ENCODE data around the gene HTRA3. TPM values are rescaled to one million over a fixed set of nuclear protein-coding genes. Genes with fewer than 3 reads are reported as not detected.
A peak's percentile ranks its signal among the peaks of the same experiment; 100 is the strongest.

Gene HTRA3
- total RNA-seq, 1 donor from 2014 or later = not detected

DNA sequence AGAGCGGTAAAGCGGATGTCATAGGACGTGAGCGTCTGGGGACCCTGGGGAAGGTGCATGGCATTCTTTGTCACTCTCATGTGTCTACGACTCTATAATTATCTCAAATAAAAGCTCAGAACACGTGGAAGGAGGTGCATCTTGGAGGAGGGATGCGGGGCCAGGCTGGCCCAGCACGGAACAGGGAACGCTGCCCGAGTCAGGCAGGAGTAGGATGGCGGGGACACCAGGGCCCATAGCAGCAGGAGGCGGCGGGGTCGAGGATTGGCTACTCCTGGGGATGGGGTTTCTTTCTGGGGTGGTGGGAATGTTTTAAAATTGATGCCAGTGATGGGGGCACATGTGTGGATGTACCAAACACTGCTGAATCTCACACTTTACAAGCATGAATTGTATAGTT lies 5.4 kb upstream of the HTRA3 start:
- TF ChIP-seq, protein P1, sequence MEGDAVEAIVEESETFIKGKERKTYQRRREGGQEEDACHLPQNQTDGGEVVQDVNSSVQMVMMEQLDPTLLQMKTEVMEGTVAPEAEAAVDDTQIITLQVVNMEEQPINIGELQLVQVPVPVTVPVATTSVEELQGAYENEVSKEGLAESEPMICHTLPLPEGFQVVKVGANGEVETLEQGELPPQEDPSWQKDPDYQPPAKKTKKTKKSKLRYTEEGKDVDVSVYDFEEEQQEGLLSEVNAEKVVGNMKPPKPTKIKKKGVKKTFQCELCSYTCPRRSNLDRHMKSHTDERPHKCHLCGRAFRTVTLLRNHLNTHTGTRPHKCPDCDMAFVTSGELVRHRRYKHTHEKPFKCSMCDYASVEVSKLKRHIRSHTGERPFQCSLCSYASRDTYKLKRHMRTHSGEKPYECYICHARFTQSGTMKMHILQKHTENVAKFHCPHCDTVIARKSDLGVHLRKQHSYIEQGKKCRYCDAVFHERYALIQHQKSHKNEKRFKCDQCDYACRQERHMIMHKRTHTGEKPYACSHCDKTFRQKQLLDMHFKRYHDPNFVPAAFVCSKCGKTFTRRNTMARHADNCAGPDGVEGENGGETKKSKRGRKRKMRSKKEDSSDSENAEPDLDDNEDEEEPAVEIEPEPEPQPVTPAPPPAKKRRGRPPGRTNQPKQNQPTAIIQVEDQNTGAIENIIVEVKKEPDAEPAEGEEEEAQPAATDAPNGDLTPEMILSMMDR (IDR thresholded peaks at IDR 0.05) = no peak
- peaks cover 27% of the 10 kb centered on the region for H3K27me3 Mint-ChIP-seq
- ATAC-seq (ENCODE audit: low read depth) (no peak), DNase-seq (no peak)
- ChIA-PET CTCF (no interaction called here), POLR2A (no interaction called here)
- intact Hi-C loops (cut with micrococcal nuclease) = no loop called here
- H3K4me3 Mint-ChIP-seq = no peak overlapping the region
- H3K36me3 Mint-ChIP-seq (ENCODE audit: low read depth) = no peaks in the 10 kb centered on the region
- H3K4me1 Mint-ChIP-seq = no peaks in the 10 kb centered on the region
- H3K9me3 Mint-ChIP-seq = no peaks in the 10 kb centered on the region
- no peak overlapping the region for H3K27ac Mint-ChIP-seq

DNA sequence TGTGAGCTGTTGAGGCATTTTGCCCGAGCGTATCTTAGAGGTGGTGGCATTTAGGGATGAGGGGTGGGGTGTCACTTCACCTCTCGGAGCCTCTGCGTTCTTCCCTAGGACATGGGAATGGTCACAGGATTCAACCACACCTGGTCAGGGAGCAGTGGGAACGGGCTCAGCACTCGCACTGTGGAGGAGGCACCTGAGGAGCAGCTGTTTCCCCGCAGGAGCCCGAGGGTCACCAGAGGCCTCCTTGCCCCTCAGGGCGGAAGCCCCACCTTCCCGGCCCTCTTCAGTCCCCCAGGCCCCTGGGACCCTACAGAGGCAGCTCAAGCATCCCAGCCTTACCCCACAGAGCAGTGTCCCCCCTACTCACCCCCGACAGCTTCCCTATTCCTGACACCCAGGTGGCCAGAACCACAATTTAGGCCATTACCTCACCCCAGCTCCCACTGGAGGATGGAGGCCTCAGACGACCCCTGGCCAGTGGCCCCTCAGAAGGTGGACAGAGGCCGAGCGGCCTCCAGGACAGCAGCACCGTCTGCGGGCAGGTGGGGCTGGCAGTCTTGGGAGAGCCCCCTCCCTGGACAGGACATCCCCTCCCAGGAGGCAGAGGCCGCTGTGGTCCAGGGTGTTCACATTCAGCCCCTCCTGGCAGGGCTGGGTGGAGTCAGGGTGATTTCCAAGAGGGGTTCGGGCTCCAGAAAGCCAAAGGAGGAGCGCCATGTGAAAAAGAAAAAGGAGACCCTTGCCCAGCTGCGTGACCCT lies 4.2 kb upstream of the HTRA3 start:
- DNase-seq (no peak), ATAC-seq (ENCODE audit: low read depth) (no peak)
- intact Hi-C loops (cut with micrococcal nuclease) = no loop called here
- POLR2A ChIA-PET = no interaction called here
- CTCF ChIA-PET = no interaction called here
- Mint-ChIP-seq H3K4me1 (no peaks in the 10 kb centered on the region), H3K27me3 (peaks cover 24% of the 10 kb centered on the region), H3K9me3 (no peaks in the 10 kb centered on the region), H3K36me3 (ENCODE audit: low read depth) (no peaks in the 10 kb centered on the region), H3K27ac (no peak overlapping the region), H3K4me3 (no peak overlapping the region)
- TF ChIP-seq, protein P1 (IDR thresholded peaks at IDR 0.05) = no peak

DNA sequence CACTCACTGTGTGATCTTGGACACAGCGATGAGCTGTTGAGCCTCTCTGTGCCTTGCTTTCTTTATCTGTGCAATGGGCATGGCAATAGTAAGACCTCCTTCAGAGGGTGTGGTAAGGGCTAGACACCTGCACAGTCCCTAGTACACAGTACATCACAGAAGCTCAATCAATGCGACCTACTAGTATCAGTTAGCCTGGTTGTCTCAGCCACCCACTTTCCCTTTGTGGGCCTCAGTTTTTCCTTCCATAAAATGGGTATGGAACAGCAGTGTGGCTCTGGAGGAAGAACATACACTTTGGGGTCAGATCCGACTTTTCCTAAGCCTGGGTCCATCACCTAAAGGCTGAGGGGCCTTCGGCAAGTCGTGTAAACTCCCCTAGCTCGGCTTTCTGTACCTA lies 3.5 kb upstream of the HTRA3 start:
- Mint-ChIP-seq H3K27ac (no peak overlapping the region), H3K9me3 (no peaks in the 10 kb centered on the region)
- TF ChIP-seq, protein P1 (IDR thresholded peaks at IDR 0.05) = no peak

DNA sequence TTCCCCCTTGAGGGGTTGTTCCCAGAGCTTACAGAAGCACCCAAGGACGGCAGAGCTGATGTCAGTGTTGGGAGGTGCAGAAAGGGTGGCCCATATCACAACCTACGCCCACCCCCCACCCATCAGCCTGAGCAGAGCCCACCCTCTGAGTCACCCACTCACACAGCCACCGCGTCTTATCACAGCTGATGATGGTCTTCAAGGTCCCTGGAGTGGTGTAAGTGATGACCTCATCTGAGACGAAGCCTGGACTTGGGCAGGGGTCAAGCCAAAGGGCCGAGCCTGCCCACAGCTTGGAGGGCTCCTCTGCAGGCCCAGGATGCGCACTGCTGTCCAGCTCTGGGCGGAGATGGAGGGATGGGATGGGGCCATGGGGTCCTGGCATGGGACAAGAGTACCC lies 3.0 kb upstream of the HTRA3 start:
- DNase-seq (no peak), ATAC-seq (ENCODE audit: low read depth) (no peak)
- Mint-ChIP-seq H3K36me3 (ENCODE audit: low read depth) (no peaks in the 10 kb centered on the region), H3K4me1 (no peaks in the 10 kb centered on the region), H3K9me3 (no peaks in the 10 kb centered on the region), H3K4me3 (no peak overlapping the region), H3K27ac (no peak overlapping the region), H3K27me3 (peaks cover 28% of the 10 kb centered on the region)
- ChIA-PET POLR2A (no interaction called here), CTCF (interaction anchor here (1.1 to 2.3 kb wide), 2 partner anchors 90 to 137 kb away, joined by 3 to 6 read pairs; no protein-coding TSS in a partner anchor)
- TF ChIP-seq, protein P1 (IDR thresholded peaks at IDR 0.05) = no peak
- intact Hi-C loops (cut with micrococcal nuclease) = no loop called here

More for the DNA sequence above, 3.5 kb upstream of the HTRA3 start:
- ATAC-seq (ENCODE audit: low read depth) (no peak), DNase-seq (no peak)
- CTCF ChIA-PET = interaction anchor here (1.1 kb wide), 1 partner anchor 89 kb away, joined by 3 read pairs; no protein-coding TSS in a partner anchor
- intact Hi-C loops (cut with micrococcal nuclease) = no loop called here
- peaks cover 25% of the 10 kb centered on the region for H3K27me3 Mint-ChIP-seq
- H3K4me1 Mint-ChIP-seq = no peaks in the 10 kb centered on the region
- H3K36me3 Mint-ChIP-seq (ENCODE audit: low read depth) = no peaks in the 10 kb centered on the region
- POLR2A ChIA-PET = no interaction called here
- no peak overlapping the region for H3K4me3 Mint-ChIP-seq

DNA sequence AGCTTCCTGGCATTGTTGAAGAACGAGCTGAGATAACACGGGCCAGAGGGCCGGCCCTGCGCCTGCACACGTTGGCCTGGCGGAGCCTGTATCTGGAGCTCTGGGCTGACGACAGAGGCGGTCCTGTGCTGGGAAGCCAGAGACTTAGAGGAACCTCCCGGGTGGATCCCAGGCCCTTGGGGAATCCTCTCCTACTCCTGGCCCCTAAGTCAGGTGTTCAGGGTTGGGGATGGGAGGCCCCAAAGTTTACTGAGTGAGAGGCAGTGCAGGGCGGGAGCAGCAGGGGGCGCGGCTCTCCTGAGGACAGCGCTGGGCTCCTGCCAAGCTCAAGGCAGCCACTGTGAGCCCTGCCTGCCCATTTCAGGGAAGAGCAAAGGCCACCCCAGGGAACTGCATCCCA lies 2.5 kb upstream of the HTRA3 start:
- Mint-ChIP-seq H3K9me3 (no peaks in the 10 kb centered on the region), H3K27me3 (peaks cover 30% of the 10 kb centered on the region), H3K36me3 (ENCODE audit: low read depth) (no peaks in the 10 kb centered on the region), H3K4me1 (no peaks in the 10 kb centered on the region), H3K27ac (no peak overlapping the region), H3K4me3 (no peak overlapping the region)
- DNase-seq = no peak
- ChIA-PET POLR2A (no interaction called here), CTCF (interaction anchor here (1.1 to 2.3 kb wide), 2 partner anchors 90 to 136 kb away, joined by 3 to 6 read pairs; no protein-coding TSS in a partner anchor)
- peak; percentile 42 for ATAC-seq (ENCODE audit: low read depth)
- intact Hi-C loops (cut with micrococcal nuclease) = no loop called here
- TF ChIP-seq, protein P1 (IDR thresholded peaks at IDR 0.05) = no peak
